NCI-H187 (cell line): ENCODE data around the gene BASP1.
"Not testable (repeated sequence)": the region's sequence is repeated elsewhere in the genome, so short reads cannot be mapped to it uniquely, and the experiment has no call there.

Experiments used
- DNase-seq, 2 experiments: peaks; one replicate each; lab custom pipeline; 2025; lab: John Stamatoyannopoulos, UW

BASP1 gene

GRCh38 chr5:17256171-17256570, 38.7 kb downstream of the BASP1 start:
- DNase-seq: no peak

- no peak for DNase-seq
These were observed 39.4 kb downstream of the BASP1 start for GRCh38 chr5:17256839-17257238.

- no peak for DNase-seq
These were observed 40.4 kb downstream of the BASP1 start for GRCh38 chr5:17257705-17258273.

GRCh38 chr5:17258431-17258830, 41.0 kb downstream of the BASP1 start:
- DNase-seq: no peak

GRCh38 chr5:17259012-17259411, 41.6 kb downstream of the BASP1 start:
- not testable (repeated sequence) for DNase-seq

- DNase-seq: no peak
These were observed 42.3 kb downstream of the BASP1 start for GRCh38 chr5:17259630-17260257.

GRCh38 chr5:17260549-17260948, 43.1 kb downstream of the BASP1 start:
- DNase-seq: no peak

GRCh38 chr5:17261075-17261474, 43.6 kb downstream of the BASP1 start:
- DNase-seq: no peak

GRCh38 chr5:17265041-17265440, 47.6 kb downstream of the BASP1 start:
- no peak for DNase-seq

GRCh38 chr5:17267106-17267505, 49.7 kb downstream of the BASP1 start:
- no peak for DNase-seq

GRCh38 chr5:17269201-17269600, 51.8 kb downstream of the BASP1 start:
- DNase-seq: no peak

GRCh38 chr5:17272111-17272510, 54.7 kb downstream of the BASP1 start:
- DNase-seq: no peak

- DNase-seq: no peak
These were observed 58.1 kb downstream of the BASP1 start for GRCh38 chr5:17275289-17276158.

GRCh38 chr5:17276445-17276844, 59.0 kb downstream of the BASP1 start:
- no peak for DNase-seq

GRCh38 chr5:17277907-17278306, 60.5 kb downstream of the BASP1 start:
- DNase-seq: no peak

GRCh38 chr5:17278931-17279330, 61.5 kb downstream of the BASP1 start:
- DNase-seq: no peak

- no peak for DNase-seq
These were observed 62.1 kb downstream of the BASP1 start for GRCh38 chr5:17279487-17279886.

- DNase-seq: no peak
These were observed 65.1 kb downstream of the BASP1 start for GRCh38 chr5:17282283-17283120.

GRCh38 chr5:17283121-17283415, 65.6 kb downstream of the BASP1 start:
- no peak for DNase-seq

- no peak for DNase-seq
These were observed 70.2 kb downstream of the BASP1 start for GRCh38 chr5:17287501-17288155.

- DNase-seq: no peak
These were observed 71.1 kb downstream of the BASP1 start for GRCh38 chr5:17288570-17288969.
